Stimulated activated CD8-positive, alpha-beta memory T cell treated with anti-CD3 and anti-CD28 coated beads, Interleukin-12 subunit alpha, Interleukin-12 subunit beta, amount 100 ng/mL, for 24 hours (primary cell): Measurements from ENCODE around the gene G6PD.

Source experiments
- DNase-seq: peaks from one replicate; pipeline ENCODE4 v3.0.0-alpha.2; 2020; ENCODE audit errors: extremely low read depth

Gene G6PD

DNA sequence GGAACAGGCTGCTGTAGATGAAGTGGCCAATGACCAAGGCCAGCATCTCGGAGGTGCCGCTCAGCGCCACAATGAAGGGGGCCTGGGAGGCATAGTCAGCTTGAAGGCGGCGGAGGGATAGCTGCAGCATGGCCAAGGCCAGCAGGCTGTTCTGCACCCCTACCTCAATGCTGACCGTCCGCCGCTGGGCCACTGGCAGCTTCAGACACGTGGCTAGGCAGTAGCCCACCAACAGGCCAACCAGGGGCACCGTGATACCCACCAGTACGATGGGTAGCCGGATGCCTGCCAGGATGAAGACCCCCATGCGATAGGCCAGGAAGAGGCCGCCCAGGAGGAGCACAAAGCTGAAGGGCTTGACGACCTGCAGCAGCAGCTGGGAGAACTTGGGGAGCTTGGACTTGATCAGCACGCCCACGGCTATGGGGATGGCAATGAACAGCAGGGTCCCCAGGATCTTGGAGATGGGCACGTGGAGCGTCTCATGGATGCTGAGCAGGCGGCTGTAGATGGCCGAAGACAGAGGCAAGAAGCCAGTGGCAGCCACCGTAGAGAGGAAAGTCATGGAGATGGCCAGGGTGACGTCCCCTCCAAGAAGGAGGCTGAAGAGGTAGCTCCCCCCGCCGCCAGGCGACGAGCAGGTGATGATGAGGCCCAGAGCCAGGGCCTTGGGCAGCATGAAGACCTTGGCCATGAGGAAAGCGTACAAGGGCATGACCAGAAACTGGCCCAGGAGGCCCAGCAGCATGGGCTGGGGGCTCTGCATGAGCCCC lies 58.9 kb downstream of the G6PD start:
- no peak for DNase-seq

DNA sequence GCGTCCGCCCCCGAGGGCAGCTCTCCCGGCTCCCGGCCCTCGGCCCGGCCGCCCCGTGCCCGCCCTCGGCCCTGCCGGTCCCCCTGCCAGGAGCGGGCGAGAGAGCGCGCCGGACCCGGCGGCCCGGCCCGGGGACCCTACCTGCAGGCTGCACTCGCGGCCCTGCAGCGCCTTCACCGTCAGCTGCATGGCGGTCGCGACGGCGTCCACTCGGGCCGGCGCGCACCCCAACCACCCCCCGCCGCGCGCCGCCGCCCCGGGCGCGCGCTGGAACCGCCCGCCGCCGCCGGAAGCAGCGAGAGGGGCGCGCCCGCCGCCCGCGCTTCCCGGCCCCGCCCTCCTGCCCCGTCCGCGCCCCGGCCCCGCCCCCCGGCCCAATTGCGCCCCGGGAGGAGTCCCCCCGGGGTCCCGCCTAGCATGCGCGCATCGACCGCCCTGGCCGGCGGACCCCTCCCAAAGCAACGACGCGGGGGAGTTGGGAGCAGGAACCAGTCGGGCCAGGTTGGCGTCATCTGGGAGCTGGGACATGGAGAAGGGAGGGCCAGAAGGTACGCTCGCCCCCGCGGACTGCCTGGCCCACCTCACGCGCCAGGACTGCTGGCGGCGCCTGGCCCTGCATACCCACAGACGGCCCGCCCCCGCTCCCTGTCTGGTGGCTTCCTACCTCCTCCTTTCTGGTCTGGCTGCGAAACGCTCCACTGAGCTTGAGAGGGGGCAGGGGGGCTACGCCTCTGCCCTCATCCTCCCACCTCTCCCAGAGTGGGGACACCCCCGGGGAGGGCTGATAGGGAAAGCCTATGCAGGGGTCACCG lies 60.0 kb downstream of the G6PD start, which contains the start of gene UBL4A:
UBL4A (minus strand) TSS at position 220 of the 812 bp plus-strand sequence; CDS start at position 189, 31 bp downstream.
- no peak for DNase-seq

DNA sequence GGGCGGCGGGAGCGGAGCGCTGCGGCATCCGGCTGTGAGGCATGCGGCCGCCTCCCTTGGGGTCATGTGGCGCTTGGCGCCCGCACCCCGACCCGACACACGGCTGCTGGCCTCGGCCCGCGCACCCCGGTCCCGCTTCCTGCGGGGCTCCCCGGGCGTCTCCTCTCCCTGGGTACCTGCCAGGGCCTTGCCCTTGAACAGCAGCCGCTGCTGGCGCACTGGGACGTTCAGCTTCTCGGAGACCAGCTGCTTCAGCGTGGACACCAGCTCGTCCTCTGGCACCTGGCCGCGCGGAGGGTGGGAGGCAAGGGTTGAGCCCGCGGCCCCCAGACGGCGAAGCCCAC lies 60.6 kb downstream of the G6PD start:
- DNase-seq = no peak

DNA sequence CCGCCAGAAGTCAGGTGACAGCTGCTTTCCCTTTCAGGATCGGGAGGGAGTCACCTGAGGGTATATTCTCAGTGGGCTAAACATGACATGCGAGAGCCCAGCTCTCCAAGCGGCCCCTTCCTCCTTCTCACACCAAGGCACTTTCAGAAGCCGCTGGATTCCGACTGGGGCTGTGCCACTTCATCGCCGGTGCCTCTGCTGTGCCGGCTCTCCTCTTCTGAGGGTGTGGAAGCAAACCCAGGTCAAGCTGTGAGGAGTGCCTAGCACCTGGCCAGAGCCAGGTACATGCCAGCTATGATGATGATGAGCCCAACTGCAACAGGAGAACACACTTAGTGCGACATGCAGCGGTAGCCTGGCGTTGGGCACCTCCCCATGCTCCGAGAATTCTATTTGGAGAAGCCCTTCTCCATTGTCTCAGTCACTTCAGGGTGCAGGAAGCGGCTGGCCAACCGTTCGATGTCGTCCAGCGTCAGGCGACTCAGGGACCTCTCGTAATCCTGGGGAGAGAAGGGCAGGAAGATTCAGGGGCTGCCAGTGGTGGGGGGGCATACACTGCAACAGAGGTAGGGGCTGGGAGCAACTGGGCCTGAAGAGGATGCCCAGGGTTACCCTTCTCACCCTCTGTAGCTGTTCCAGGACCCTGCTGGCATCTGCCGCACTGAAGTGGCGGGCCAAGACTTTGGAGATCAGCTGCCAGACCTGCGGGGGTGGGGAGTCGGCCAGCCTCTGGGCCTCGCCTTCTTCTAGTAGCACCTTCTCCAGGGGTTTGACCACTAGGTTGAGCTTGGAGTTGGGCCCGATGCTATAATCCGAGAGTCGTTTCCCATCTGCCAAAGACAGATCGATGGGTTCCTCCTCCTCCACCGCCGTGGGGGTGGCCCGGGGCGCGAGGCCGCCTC lies 61.2 kb downstream of the G6PD start:
- DNase-seq = no peak

DNA sequence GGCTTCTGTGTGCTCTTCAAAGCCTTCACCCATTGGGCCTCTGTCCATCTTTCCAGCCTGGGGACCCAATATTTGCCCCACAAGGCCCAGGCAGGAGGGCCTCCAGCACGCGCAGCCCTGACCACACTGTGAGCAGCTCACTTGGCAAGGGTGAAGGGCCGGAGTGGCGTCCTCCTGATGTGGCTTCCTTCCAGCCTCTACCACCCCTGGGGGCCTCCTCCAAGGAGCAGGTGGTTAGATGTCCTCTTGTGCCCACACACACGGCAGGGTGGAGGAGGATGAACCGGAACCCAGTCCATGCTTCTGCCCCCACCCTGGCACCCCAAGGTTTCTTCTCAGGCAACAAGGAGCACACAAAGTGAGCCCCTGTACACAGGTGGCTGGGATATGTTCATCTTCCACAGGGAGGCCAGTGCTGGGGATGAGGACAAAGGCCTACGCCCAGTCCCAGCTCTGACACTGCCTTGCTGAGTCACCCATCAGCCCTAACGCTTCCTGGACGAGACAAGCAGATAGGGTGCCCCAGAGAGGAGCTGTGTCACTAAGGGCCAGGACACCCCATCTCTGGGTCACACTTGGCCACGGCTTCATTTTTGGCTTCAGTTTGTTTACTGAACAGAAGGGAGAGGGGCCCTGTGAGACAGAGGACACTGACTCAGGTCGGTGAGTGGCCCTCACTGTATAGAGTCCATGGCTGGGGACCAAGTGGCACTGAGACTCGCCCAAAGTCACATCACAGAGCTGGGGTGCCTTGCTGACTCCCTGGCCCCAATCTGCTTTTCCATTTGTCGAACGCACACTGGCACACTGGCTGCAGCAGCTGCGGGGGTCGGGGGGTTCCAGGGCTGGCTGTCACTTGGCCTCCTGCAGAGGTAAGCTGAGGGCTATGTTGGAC lies 62.1 kb downstream of the G6PD start:
- no peak for DNase-seq

DNA sequence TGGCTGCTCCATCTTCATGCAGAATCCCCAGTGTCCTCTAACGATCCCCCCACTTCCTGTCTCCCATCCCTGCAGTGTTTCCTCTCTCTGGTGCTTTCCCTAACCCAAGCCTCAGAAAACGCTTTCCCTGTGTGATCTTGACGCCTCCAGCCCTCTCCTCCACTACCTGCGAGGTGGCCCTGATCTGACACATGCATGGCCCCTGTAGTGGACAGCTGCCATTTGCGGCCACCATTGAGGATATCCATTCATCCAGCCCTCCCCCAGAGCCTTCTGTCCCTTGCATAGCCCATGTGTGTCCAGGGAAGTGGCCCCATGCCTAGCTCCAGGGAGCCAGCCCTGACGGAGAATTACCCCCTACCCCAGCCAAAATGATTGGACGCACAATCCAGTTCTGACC lies 63.3 kb downstream of the G6PD start:
- DNase-seq = no peak

DNA sequence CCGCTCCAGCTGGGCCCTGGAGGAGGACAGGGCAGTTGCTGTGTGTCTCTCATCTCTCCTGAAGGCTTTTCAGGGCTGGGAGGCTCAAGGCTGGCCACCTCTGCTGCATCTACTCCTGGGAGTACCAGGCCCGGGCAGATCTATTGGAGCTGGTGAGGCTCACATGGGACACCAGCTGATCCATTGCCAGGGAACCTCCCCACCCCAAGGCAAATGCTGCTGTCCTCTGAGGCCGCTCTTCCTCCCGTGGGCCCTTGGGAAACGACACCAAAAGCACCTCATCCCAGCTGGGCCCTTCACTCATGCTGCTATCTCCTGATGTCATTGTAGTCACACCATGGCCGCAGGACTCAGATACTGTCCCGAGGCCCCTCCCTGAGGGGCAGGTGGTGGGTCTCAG lies 63.9 kb downstream of the G6PD start:
- DNase-seq = no peak

DNA sequence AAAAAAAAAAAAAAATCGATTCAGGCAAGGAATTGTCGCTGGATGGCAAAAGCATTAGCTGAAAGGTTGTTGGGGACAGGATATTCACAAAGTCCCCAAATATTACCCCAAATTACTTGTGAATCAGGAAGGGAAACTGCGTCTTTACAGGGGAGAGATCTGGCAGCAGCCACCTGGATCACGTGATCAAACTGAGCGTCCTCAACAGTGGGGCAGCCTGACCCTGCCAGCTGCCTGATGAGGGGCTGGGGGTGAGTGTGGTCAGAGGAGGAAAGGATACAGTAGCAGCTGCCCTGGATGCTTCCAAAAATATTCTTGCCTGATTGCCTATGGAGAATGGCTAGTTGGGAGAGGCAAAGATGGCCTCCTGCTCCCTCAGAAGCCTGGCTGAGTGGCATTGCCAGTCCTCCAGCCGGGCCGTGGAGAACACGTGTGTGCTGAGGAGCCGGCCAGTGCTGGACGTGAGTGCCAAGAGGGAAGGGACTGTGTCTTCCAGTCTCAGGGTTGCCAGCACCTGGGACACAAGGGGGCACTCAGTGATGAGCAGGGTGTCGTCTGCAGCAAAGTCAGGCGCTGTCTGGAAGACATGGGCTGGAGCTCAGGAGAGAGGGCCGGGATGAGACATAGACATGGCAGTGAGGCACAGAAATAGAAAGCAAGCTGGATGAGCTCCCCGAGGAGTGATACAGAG lies 64.6 kb downstream of the G6PD start:
- DNase-seq = no peak
